ENCODE measurements around the gene ELMO1. TPM values are rescaled to one million over a fixed set of nuclear protein-coding genes. Genes with fewer than 3 reads are reported as not detected.

The ELMO1 gene
- total RNA-seq, 1 experiment from 2014 or later, result not detected

DNA sequence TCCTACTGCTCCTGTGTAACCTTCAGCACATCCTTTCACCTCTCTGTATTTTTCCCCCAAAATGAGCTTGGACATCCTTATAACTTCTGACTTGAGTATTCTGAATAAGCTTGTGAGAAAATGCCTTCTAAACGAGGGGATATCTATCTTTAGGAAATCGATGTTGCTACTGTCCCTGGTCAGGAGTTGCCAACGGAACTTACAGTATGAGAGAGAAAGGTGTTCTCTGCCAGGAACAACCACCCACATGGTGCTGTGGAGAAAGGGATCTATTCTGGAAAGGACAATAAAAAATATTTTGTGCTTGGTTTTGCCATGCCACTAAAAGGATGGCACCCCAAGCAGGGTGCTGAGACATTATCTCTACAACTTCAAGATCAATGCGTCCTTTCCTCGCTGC, 537.8 kb downstream of the ELMO1 start:
- H3K4me1 ChIP-seq (ENCODE audit: insufficient read depth, low read length), result no peaks in the 10 kb centered on the region
- H2AFZ ChIP-seq (ENCODE audit: low read length), result no peak overlapping the region
- no peak overlapping the region for H3K4me3 ChIP-seq (ENCODE audit: low read length)
- ATAC-seq (no peak), DNase-seq (no peak)
- peaks cover 20% of the 10 kb centered on the region; the same call in 1 of the 2 replicates for H3K27me3 ChIP-seq (ENCODE audit: low read length)
- H3F3A ChIP-seq (ENCODE audit: low read length, unreplicated experiment), result no peaks in the 10 kb centered on the region
- no TSS peak for BruUV-seq (replicated peaks)
- intact Hi-C loops (cut with micrococcal nuclease), result no loop called here
- H4K20me1 ChIP-seq (ENCODE audit: low read length), result no peaks in the 10 kb centered on the region
- H3K27ac ChIP-seq (ENCODE audit: low read length), result no peak overlapping the region
- TF ChIP-seq EZH2phosphoT487 (IDR thresholded peaks at IDR 0.05; ENCODE audit: borderline replicate concordance, low read length) (no peak), EZH2 (IDR thresholded peaks at IDR 0.05; ENCODE audit: low read length, unreplicated experiment) (no peak)
- TF ChIP-seq, protein P1, sequence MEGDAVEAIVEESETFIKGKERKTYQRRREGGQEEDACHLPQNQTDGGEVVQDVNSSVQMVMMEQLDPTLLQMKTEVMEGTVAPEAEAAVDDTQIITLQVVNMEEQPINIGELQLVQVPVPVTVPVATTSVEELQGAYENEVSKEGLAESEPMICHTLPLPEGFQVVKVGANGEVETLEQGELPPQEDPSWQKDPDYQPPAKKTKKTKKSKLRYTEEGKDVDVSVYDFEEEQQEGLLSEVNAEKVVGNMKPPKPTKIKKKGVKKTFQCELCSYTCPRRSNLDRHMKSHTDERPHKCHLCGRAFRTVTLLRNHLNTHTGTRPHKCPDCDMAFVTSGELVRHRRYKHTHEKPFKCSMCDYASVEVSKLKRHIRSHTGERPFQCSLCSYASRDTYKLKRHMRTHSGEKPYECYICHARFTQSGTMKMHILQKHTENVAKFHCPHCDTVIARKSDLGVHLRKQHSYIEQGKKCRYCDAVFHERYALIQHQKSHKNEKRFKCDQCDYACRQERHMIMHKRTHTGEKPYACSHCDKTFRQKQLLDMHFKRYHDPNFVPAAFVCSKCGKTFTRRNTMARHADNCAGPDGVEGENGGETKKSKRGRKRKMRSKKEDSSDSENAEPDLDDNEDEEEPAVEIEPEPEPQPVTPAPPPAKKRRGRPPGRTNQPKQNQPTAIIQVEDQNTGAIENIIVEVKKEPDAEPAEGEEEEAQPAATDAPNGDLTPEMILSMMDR (conservative IDR thresholded peaks at IDR 0.05; ENCODE audit: low read depth, low read length), result no peak
- H3K4me2 ChIP-seq (ENCODE audit: low read length), result no peak overlapping the region
- H3K9me3 ChIP-seq (ENCODE audit: low read length), result no peaks in the 10 kb centered on the region
- H3K36me3 ChIP-seq (ENCODE audit: low read depth, low read length), result no peaks in the 10 kb centered on the region
- ChIA-PET POLR2A (ENCODE audit: unreplicated experiment) (no interaction called here), CTCF (no interaction called here)
- H3K79me2 ChIP-seq (ENCODE audit: low read length), result no peaks in the 10 kb centered on the region
- no peak overlapping the region for H3K9ac ChIP-seq (ENCODE audit: low read length)
- no peaks in the 10 kb centered on the region for H3K9me2 ChIP-seq (replicated peaks; ENCODE audit: low read length)

GRCh38 chr7:36910401-36910800, 538.3 kb downstream of the ELMO1 start:
- H3K4me2 ChIP-seq (ENCODE audit: low read length), result no peak overlapping the region
- no peak for TF ChIP-seq EZH2 (IDR thresholded peaks at IDR 0.05; ENCODE audit: low read length, unreplicated experiment)
- no peak for TF ChIP-seq EZH2phosphoT487 (IDR thresholded peaks at IDR 0.05; ENCODE audit: borderline replicate concordance, low read length)
- TF ChIP-seq, protein P1 (conservative IDR thresholded peaks at IDR 0.05; ENCODE audit: low read depth, low read length), result no peak
- H3K9me3 ChIP-seq (ENCODE audit: low read length), result no peaks in the 10 kb centered on the region
- no peaks in the 10 kb centered on the region for H3K9me2 ChIP-seq (replicated peaks; ENCODE audit: low read length)
- H3K9ac ChIP-seq (ENCODE audit: low read length), result no peak overlapping the region
- no peak overlapping the region for H3K27ac ChIP-seq (ENCODE audit: low read length)
- no peaks in the 10 kb centered on the region for H4K20me1 ChIP-seq (ENCODE audit: low read length)
- H3K4me3 ChIP-seq (ENCODE audit: low read length), result no peak overlapping the region
- ATAC-seq (no peak), DNase-seq (no peak)
- no peaks in the 10 kb centered on the region for H3F3A ChIP-seq (ENCODE audit: low read length, unreplicated experiment)
- no peaks in the 10 kb centered on the region for H3K4me1 ChIP-seq (ENCODE audit: insufficient read depth, low read length)
- intact Hi-C loops (cut with micrococcal nuclease), result no loop called here
- CTCF ChIA-PET, result no interaction called here
- peaks cover 20% of the 10 kb centered on the region; the same call in 1 of the 2 replicates for H3K27me3 ChIP-seq (ENCODE audit: low read length)
- H3K79me2 ChIP-seq (ENCODE audit: low read length), result no peaks in the 10 kb centered on the region
- H2AFZ ChIP-seq (ENCODE audit: low read length), result no peak overlapping the region
- POLR2A ChIA-PET (ENCODE audit: unreplicated experiment), result no interaction called here
- no TSS peak for BruUV-seq (replicated peaks)
- H3K36me3 ChIP-seq (ENCODE audit: low read depth, low read length), result no peaks in the 10 kb centered on the region

DNA sequence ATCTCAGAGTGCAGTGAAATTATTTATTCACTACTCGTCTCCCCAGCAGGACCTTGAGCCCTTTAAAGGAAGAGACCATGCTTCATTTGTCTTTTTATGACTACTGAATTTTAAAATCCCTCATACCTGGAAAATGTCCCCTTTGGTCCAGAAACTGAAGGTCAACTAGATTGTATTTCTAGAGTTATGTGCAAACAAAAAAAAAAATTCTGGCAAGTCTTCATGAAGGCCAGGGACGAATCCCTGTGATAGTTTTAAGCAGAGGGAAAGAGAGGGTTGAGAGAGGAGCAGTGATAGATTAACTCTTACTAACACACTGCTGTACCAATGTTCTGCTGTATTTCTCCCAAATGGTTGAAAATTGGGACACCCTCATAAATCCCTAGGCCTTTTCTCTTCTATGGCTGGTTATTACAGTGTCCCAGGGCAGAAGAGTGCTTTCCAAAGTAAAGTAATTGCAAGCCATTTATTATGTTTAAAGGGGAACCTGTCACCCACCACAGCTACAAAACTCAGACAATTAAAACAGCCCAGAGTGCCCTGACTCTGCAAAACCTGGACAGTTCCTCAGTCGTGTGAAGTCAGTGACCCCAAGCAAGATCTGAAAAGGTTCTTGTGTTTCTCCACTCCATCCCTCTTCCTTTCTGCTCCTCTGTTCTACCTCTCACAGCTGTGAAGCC, 541.6 kb downstream of the ELMO1 start:
- Histone ChIP-seq H4K20me1 (ENCODE audit: low read length) (no peaks in the 10 kb centered on the region), H3K9me2 (replicated peaks; ENCODE audit: low read length) (no peaks in the 10 kb centered on the region), H3K4me1 (ENCODE audit: insufficient read depth, low read length) (no peaks in the 10 kb centered on the region), H3K36me3 (ENCODE audit: low read depth, low read length) (no peaks in the 10 kb centered on the region), H3K27me3 (ENCODE audit: low read length) (peaks cover 12% of the 10 kb centered on the region; the same call in 1 of the 2 replicates), H3K79me2 (ENCODE audit: low read length) (no peaks in the 10 kb centered on the region), H2AFZ (ENCODE audit: low read length) (no peak overlapping the region), H3K4me2 (ENCODE audit: low read length) (no peak overlapping the region), H3K9ac (ENCODE audit: low read length) (no peak overlapping the region), H3K4me3 (ENCODE audit: low read length) (no peak overlapping the region), H3F3A (ENCODE audit: low read length, unreplicated experiment) (no peaks in the 10 kb centered on the region), H3K27ac (ENCODE audit: low read length) (no peak overlapping the region), H3K9me3 (ENCODE audit: low read length) (no peaks in the 10 kb centered on the region)
- CTCF ChIA-PET, result no interaction called here
- intact Hi-C loops (cut with micrococcal nuclease), result no loop called here
- TF ChIP-seq EZH2 (IDR thresholded peaks at IDR 0.05; ENCODE audit: low read length, unreplicated experiment) (no peak), EZH2phosphoT487 (IDR thresholded peaks at IDR 0.05; ENCODE audit: borderline replicate concordance, low read length) (no peak)
- TF ChIP-seq, protein P1 (conservative IDR thresholded peaks at IDR 0.05; ENCODE audit: low read depth, low read length), result no peak
- BruUV-seq (replicated peaks), result no TSS peak
- DNase-seq (no peak), ATAC-seq (no peak)
- POLR2A ChIA-PET (ENCODE audit: unreplicated experiment), result no interaction called here
